ENCODE results near the gene NELL1.

The NELL1 gene

GRCh38 chr11:21185959-21186358, 516.6 kb downstream of the NELL1 start:
- Histone ChIP-seq H3K27me3 (ENCODE audit: control insufficient read depth, insufficient read depth, low read length) (no peaks in the 10 kb centered on the region), H3K36me3 (ENCODE audit: control insufficient read depth, insufficient read depth, low read length) (no peaks in the 10 kb centered on the region)

GRCh38 chr11:21190181-21190580, 520.8 kb downstream of the NELL1 start:
- H3K4me3 ChIP-seq (ENCODE audit: low read depth, low read length), result no peak overlapping the region
- H3K9ac ChIP-seq (ENCODE audit: low read length), result no peak overlapping the region
- no peaks in the 10 kb centered on the region for H3K4me1 ChIP-seq (ENCODE audit: control insufficient read depth, insufficient read depth, low read length)
- H3K27me3 ChIP-seq (ENCODE audit: control insufficient read depth, insufficient read depth, low read length), result no peaks in the 10 kb centered on the region
- no peaks in the 10 kb centered on the region for H3K9me3 ChIP-seq (ENCODE audit: control insufficient read depth, insufficient read depth, low read depth, low read length)
- no peak overlapping the region for H3K27ac ChIP-seq (ENCODE audit: low read depth, low read length)
- no peaks in the 10 kb centered on the region for H3K36me3 ChIP-seq (ENCODE audit: control insufficient read depth, insufficient read depth, low read length)

More at GRCh38 chr11:21185959-21186358, 516.6 kb downstream of the NELL1 start:
- no peaks in the 10 kb centered on the region for H3K9me3 ChIP-seq (ENCODE audit: control insufficient read depth, insufficient read depth, low read depth, low read length)
- H3K27ac ChIP-seq (ENCODE audit: low read depth, low read length), result no peak overlapping the region
- no peak overlapping the region for H3K9ac ChIP-seq (ENCODE audit: low read length)
- H3K4me3 ChIP-seq (ENCODE audit: low read depth, low read length), result no peak overlapping the region
- no peaks in the 10 kb centered on the region for H3K4me1 ChIP-seq (ENCODE audit: control insufficient read depth, insufficient read depth, low read length)

GRCh38 chr11:21195995-21196394, 526.6 kb downstream of the NELL1 start:
- Histone ChIP-seq H3K4me3 (ENCODE audit: low read depth, low read length) (no peak overlapping the region), H3K9me3 (ENCODE audit: control insufficient read depth, insufficient read depth, low read depth, low read length) (no peaks in the 10 kb centered on the region), H3K36me3 (ENCODE audit: control insufficient read depth, insufficient read depth, low read length) (no peaks in the 10 kb centered on the region), H3K9ac (ENCODE audit: low read length) (no peak overlapping the region), H3K27me3 (ENCODE audit: control insufficient read depth, insufficient read depth, low read length) (no peaks in the 10 kb centered on the region), H3K4me1 (ENCODE audit: control insufficient read depth, insufficient read depth, low read length) (no peaks in the 10 kb centered on the region), H3K27ac (ENCODE audit: low read depth, low read length) (no peak overlapping the region)

GRCh38 chr11:21198498-21198897, 529.1 kb downstream of the NELL1 start:
- Histone ChIP-seq H3K36me3 (ENCODE audit: control insufficient read depth, insufficient read depth, low read length) (no peaks in the 10 kb centered on the region), H3K9ac (ENCODE audit: low read length) (no peak overlapping the region), H3K9me3 (ENCODE audit: control insufficient read depth, insufficient read depth, low read depth, low read length) (no peaks in the 10 kb centered on the region), H3K27ac (ENCODE audit: low read depth, low read length) (no peak overlapping the region), H3K27me3 (ENCODE audit: control insufficient read depth, insufficient read depth, low read length) (no peaks in the 10 kb centered on the region), H3K4me3 (ENCODE audit: low read depth, low read length) (no peak overlapping the region), H3K4me1 (ENCODE audit: control insufficient read depth, insufficient read depth, low read length) (no peaks in the 10 kb centered on the region)

GRCh38 chr11:21205205-21205604, 535.8 kb downstream of the NELL1 start:
- no peak overlapping the region for H3K9ac ChIP-seq (ENCODE audit: low read length)
- no peak overlapping the region for H3K27ac ChIP-seq (ENCODE audit: low read depth, low read length)
- H3K9me3 ChIP-seq (ENCODE audit: control insufficient read depth, insufficient read depth, low read depth, low read length), result no peaks in the 10 kb centered on the region
- H3K36me3 ChIP-seq (ENCODE audit: control insufficient read depth, insufficient read depth, low read length), result no peaks in the 10 kb centered on the region
- no peak overlapping the region for H3K4me3 ChIP-seq (ENCODE audit: low read depth, low read length)
- H3K4me1 ChIP-seq (ENCODE audit: control insufficient read depth, insufficient read depth, low read length), result no peaks in the 10 kb centered on the region
- no peaks in the 10 kb centered on the region for H3K27me3 ChIP-seq (ENCODE audit: control insufficient read depth, insufficient read depth, low read length)

- no peaks in the 10 kb centered on the region for H3K9me3 ChIP-seq (ENCODE audit: control insufficient read depth, insufficient read depth, low read depth, low read length)
- no peaks in the 10 kb centered on the region for H3K4me1 ChIP-seq (ENCODE audit: control insufficient read depth, insufficient read depth, low read length)
- H3K27ac ChIP-seq (ENCODE audit: low read depth, low read length), result no peak overlapping the region
- no peak overlapping the region for H3K9ac ChIP-seq (ENCODE audit: low read length)
- no peaks in the 10 kb centered on the region for H3K36me3 ChIP-seq (ENCODE audit: control insufficient read depth, insufficient read depth, low read length)
- H3K4me3 ChIP-seq (ENCODE audit: low read depth, low read length), result no peak overlapping the region
- no peaks in the 10 kb centered on the region for H3K27me3 ChIP-seq (ENCODE audit: control insufficient read depth, insufficient read depth, low read length)
These were observed 556.5 kb downstream of the NELL1 start for GRCh38 chr11:21225860-21226259.

GRCh38 chr11:21229224-21229623, 559.8 kb downstream of the NELL1 start:
- H3K36me3 ChIP-seq (ENCODE audit: control insufficient read depth, insufficient read depth, low read length), result no peaks in the 10 kb centered on the region
- H3K9me3 ChIP-seq (ENCODE audit: control insufficient read depth, insufficient read depth, low read depth, low read length), result no peaks in the 10 kb centered on the region
- no peaks in the 10 kb centered on the region for H3K27me3 ChIP-seq (ENCODE audit: control insufficient read depth, insufficient read depth, low read length)
- no peak overlapping the region for H3K27ac ChIP-seq (ENCODE audit: low read depth, low read length)
- H3K4me3 ChIP-seq (ENCODE audit: low read depth, low read length), result no peak overlapping the region
- no peak overlapping the region for H3K9ac ChIP-seq (ENCODE audit: low read length)
- H3K4me1 ChIP-seq (ENCODE audit: control insufficient read depth, insufficient read depth, low read length), result no peaks in the 10 kb centered on the region

- no peaks in the 10 kb centered on the region for H3K36me3 ChIP-seq (ENCODE audit: control insufficient read depth, insufficient read depth, low read length)
- H3K27me3 ChIP-seq (ENCODE audit: control insufficient read depth, insufficient read depth, low read length), result no peaks in the 10 kb centered on the region
- H3K27ac ChIP-seq (ENCODE audit: low read depth, low read length), result no peak overlapping the region
- no peak overlapping the region for H3K4me3 ChIP-seq (ENCODE audit: low read depth, low read length)
- H3K9me3 ChIP-seq (ENCODE audit: control insufficient read depth, insufficient read depth, low read depth, low read length), result no peaks in the 10 kb centered on the region
- H3K9ac ChIP-seq (ENCODE audit: low read length), result no peak overlapping the region
- no peaks in the 10 kb centered on the region; the same call in 1 of the 2 replicates for H3K4me1 ChIP-seq (ENCODE audit: control insufficient read depth, insufficient read depth, low read length)
These were observed 580.8 kb downstream of the NELL1 start for GRCh38 chr11:21250196-21250595.

- Histone ChIP-seq H3K9ac (ENCODE audit: low read length) (no peak overlapping the region), H3K27ac (ENCODE audit: low read depth, low read length) (no peak overlapping the region), H3K4me1 (ENCODE audit: control insufficient read depth, insufficient read depth, low read length) (no peaks in the 10 kb centered on the region; the same call in 1 of the 2 replicates), H3K36me3 (ENCODE audit: control insufficient read depth, insufficient read depth, low read length) (no peaks in the 10 kb centered on the region), H3K4me3 (ENCODE audit: low read depth, low read length) (no peak overlapping the region), H3K27me3 (ENCODE audit: control insufficient read depth, insufficient read depth, low read length) (no peaks in the 10 kb centered on the region), H3K9me3 (ENCODE audit: control insufficient read depth, insufficient read depth, low read depth, low read length) (no peaks in the 10 kb centered on the region)
These were observed 584.7 kb downstream of the NELL1 start for GRCh38 chr11:21254055-21254454.

- Histone ChIP-seq H3K27ac (ENCODE audit: low read depth, low read length) (no peak overlapping the region), H3K4me3 (ENCODE audit: low read depth, low read length) (no peak overlapping the region), H3K36me3 (ENCODE audit: control insufficient read depth, insufficient read depth, low read length) (no peaks in the 10 kb centered on the region), H3K9me3 (ENCODE audit: control insufficient read depth, insufficient read depth, low read depth, low read length) (no peaks in the 10 kb centered on the region), H3K27me3 (ENCODE audit: control insufficient read depth, insufficient read depth, low read length) (no peaks in the 10 kb centered on the region), H3K9ac (ENCODE audit: low read length) (no peak overlapping the region), H3K4me1 (ENCODE audit: control insufficient read depth, insufficient read depth, low read length) (no peaks in the 10 kb centered on the region; the same call in 1 of the 2 replicates)
These were observed 585.4 kb downstream of the NELL1 start for GRCh38 chr11:21254790-21255189.

GRCh38 chr11:21257461-21257860, 588.1 kb downstream of the NELL1 start:
- Histone ChIP-seq H3K4me3 (ENCODE audit: low read depth, low read length) (no peak overlapping the region), H3K4me1 (ENCODE audit: control insufficient read depth, insufficient read depth, low read length) (no peaks in the 10 kb centered on the region), H3K9me3 (ENCODE audit: control insufficient read depth, insufficient read depth, low read depth, low read length) (no peaks in the 10 kb centered on the region), H3K27ac (ENCODE audit: low read depth, low read length) (no peak overlapping the region), H3K9ac (ENCODE audit: low read length) (no peak overlapping the region), H3K36me3 (ENCODE audit: control insufficient read depth, insufficient read depth, low read length) (no peaks in the 10 kb centered on the region), H3K27me3 (ENCODE audit: control insufficient read depth, insufficient read depth, low read length) (no peaks in the 10 kb centered on the region)

- no peak overlapping the region for H3K9ac ChIP-seq (ENCODE audit: low read length)
- H3K27ac ChIP-seq (ENCODE audit: low read depth, low read length), result no peak overlapping the region
- no peaks in the 10 kb centered on the region for H3K9me3 ChIP-seq (ENCODE audit: control insufficient read depth, insufficient read depth, low read depth, low read length)
- no peak overlapping the region for H3K4me3 ChIP-seq (ENCODE audit: low read depth, low read length)
- H3K36me3 ChIP-seq (ENCODE audit: control insufficient read depth, insufficient read depth, low read length), result no peaks in the 10 kb centered on the region
- no peaks in the 10 kb centered on the region for H3K27me3 ChIP-seq (ENCODE audit: control insufficient read depth, insufficient read depth, low read length)
- no peaks in the 10 kb centered on the region for H3K4me1 ChIP-seq (ENCODE audit: control insufficient read depth, insufficient read depth, low read length)
These were observed 589.0 kb downstream of the NELL1 start for GRCh38 chr11:21258414-21258813.
